HUES48 (cell line): ENCODE data around the gene ZNF107.
A peak's percentile ranks its signal among the peaks of the same experiment; 100 is the strongest.
"Not testable (repeated sequence)": the region's sequence is repeated elsewhere in the genome, so short reads cannot be mapped to it uniquely, and the experiment has no call there.

Experiments
- H3K27ac ChIP-seq: one replicate; pipeline ENCODE4 v1.7.0; 2013; ENCODE audit warnings: low read depth, low read length, inconsistent platforms
- H3K27me3 ChIP-seq: 2 replicates; pipeline ENCODE4 v1.6.1; 2013; ENCODE audit warnings: mild to moderate bottlenecking, low read length; ENCODE audit not compliant: control insufficient read depth, insufficient read depth
- H3K36me3 ChIP-seq: 2 replicates; pipeline ENCODE4 v1.6.1; 2013; ENCODE audit warnings: low read length; ENCODE audit not compliant: control insufficient read depth, insufficient read depth
- H3K4me1 ChIP-seq: 2 replicates; pipeline ENCODE4 v1.6.1; 2013; ENCODE audit warnings: mild to moderate bottlenecking, low read length; ENCODE audit not compliant: control insufficient read depth, insufficient read depth
- H3K4me3 ChIP-seq: 2 replicates; pipeline ENCODE4 v1.5.1; 2013; ENCODE audit warnings: mild to moderate bottlenecking, low read depth, low read length
- H3K9ac ChIP-seq: 2 replicates; pipeline ENCODE4 v1.6.1; 2013; ENCODE audit warnings: mild to moderate bottlenecking, low read depth, low read length, moderate library complexity
- H3K9me3 ChIP-seq: 2 replicates; pipeline ENCODE4 v1.6.1; 2013; ENCODE audit warnings: low read length; ENCODE audit not compliant: control insufficient read depth, insufficient read depth

ZNF107 gene

GRCh38 chr7:64685091-64685490 lies 19.2 kb downstream of the ZNF107 start:
- H3K4me3 ChIP-seq = no peak overlapping the region
- H3K27me3 ChIP-seq = no peaks in the 10 kb centered on the region
- no peaks in the 10 kb centered on the region for H3K9me3 ChIP-seq
- no peak overlapping the region for H3K9ac ChIP-seq
- no peaks in the 10 kb centered on the region for H3K4me1 ChIP-seq
- H3K27ac ChIP-seq = no peak overlapping the region
- peaks cover 64% of the 10 kb centered on the region for H3K36me3 ChIP-seq

GRCh38 chr7:64685741-64686140 lies 19.8 kb downstream of the ZNF107 start:
- Histone ChIP-seq H3K9me3 (no peaks in the 10 kb centered on the region), H3K9ac (no peak overlapping the region), H3K27me3 (no peaks in the 10 kb centered on the region), H3K36me3 (peaks cover 69% of the 10 kb centered on the region), H3K4me1 (no peaks in the 10 kb centered on the region), H3K4me3 (no peak overlapping the region), H3K27ac (no peak overlapping the region)

GRCh38 chr7:64686493-64687184 lies 20.7 kb downstream of the ZNF107 start:
- H3K4me3 ChIP-seq = no peak overlapping the region
- H3K36me3 ChIP-seq = peaks cover 68% of the 10 kb centered on the region
- H3K9ac ChIP-seq = no peak overlapping the region
- H3K27ac ChIP-seq = no peak overlapping the region
- H3K4me1 ChIP-seq = no peaks in the 10 kb centered on the region
- no peaks in the 10 kb centered on the region for H3K27me3 ChIP-seq
- H3K9me3 ChIP-seq = no peaks in the 10 kb centered on the region

- no peak overlapping the region for H3K9ac ChIP-seq
- H3K36me3 ChIP-seq = peaks cover 68% of the 10 kb centered on the region
- no peaks in the 10 kb centered on the region for H3K4me1 ChIP-seq
- no peaks in the 10 kb centered on the region for H3K27me3 ChIP-seq
- no peak overlapping the region for H3K4me3 ChIP-seq
- H3K27ac ChIP-seq = no peak overlapping the region
- H3K9me3 ChIP-seq = no peaks in the 10 kb centered on the region
Observed at GRCh38 chr7:64687249-64687648, 21.3 kb downstream of the ZNF107 start.

- Histone ChIP-seq H3K4me3 (no peak overlapping the region), H3K9ac (no peak overlapping the region), H3K36me3 (peaks cover 57% of the 10 kb centered on the region), H3K4me1 (no peaks in the 10 kb centered on the region), H3K9me3 (no peaks in the 10 kb centered on the region), H3K27ac (no peak overlapping the region), H3K27me3 (no peaks in the 10 kb centered on the region)
Observed at GRCh38 chr7:64688988-64689387, 23.1 kb downstream of the ZNF107 start.

GRCh38 chr7:64691831-64692230 lies 25.9 kb downstream of the ZNF107 start:
- peaks cover 57% of the 10 kb centered on the region for H3K36me3 ChIP-seq
- no peak overlapping the region for H3K27ac ChIP-seq
- no peak overlapping the region for H3K9ac ChIP-seq
- H3K27me3 ChIP-seq = no peaks in the 10 kb centered on the region
- no peak overlapping the region for H3K4me3 ChIP-seq
- no peaks in the 10 kb centered on the region for H3K4me1 ChIP-seq
- H3K9me3 ChIP-seq = peaks cover 8% of the 10 kb centered on the region; the same call in 1 of the 2 replicates

- peaks cover 40% of the 10 kb centered on the region for H3K36me3 ChIP-seq
- peaks cover 46% of the 10 kb centered on the region for H3K9me3 ChIP-seq
- H3K4me1 ChIP-seq, H3K4me3 ChIP-seq, H3K27ac ChIP-seq, H3K27me3 ChIP-seq, H3K9ac ChIP-seq: not testable (repeated sequence)
Observed at GRCh38 chr7:64697863-64698262, 31.9 kb downstream of the ZNF107 start.

- no peaks in the 10 kb centered on the region for H3K27me3 ChIP-seq
- peaks cover 97% of the 10 kb centered on the region for H3K9me3 ChIP-seq
- no peak overlapping the region for H3K27ac ChIP-seq
- H3K9ac ChIP-seq = no peak overlapping the region
- H3K4me3 ChIP-seq = peak overlapping the region; percentile 32
- H3K4me1 ChIP-seq = no peaks in the 10 kb centered on the region
- H3K36me3 ChIP-seq = peaks cover 32% of the 10 kb centered on the region
Observed at GRCh38 chr7:64706625-64707292, 40.8 kb downstream of the ZNF107 start.

GRCh38 chr7:64717896-64718295 lies 52.0 kb downstream of the ZNF107 start:
- peaks cover 47% of the 10 kb centered on the region for H3K9me3 ChIP-seq
- H3K4me3 ChIP-seq, H3K27me3 ChIP-seq, H3K27ac ChIP-seq, H3K36me3 ChIP-seq, H3K4me1 ChIP-seq, H3K9ac ChIP-seq: not testable (repeated sequence)

- Histone ChIP-seq H3K27me3 (no peaks in the 10 kb centered on the region), H3K4me1 (no peaks in the 10 kb centered on the region), H3K36me3 (no peaks in the 10 kb centered on the region), H3K27ac (no peak overlapping the region), H3K4me3 (no peak overlapping the region), H3K9ac (no peak overlapping the region), H3K9me3 (peaks cover 65% of the 10 kb centered on the region)
Observed at GRCh38 chr7:64729089-64729848, 63.3 kb downstream of the ZNF107 start.
